Chondrocyte (in vitro differentiated cells): ENCODE data around the gene LSS. TPM values are rescaled to one million over a fixed set of nuclear protein-coding genes. Genes with fewer than 3 reads are reported as not detected.

Experiments used
- DNase-seq: peaks from one replicate; pipeline ENCODE4 v3.0.0; 2021; ENCODE audit warnings: mixed read lengths, low spot score
- H3K27ac Mint-ChIP-seq: one replicate; pipeline ENCODE4 v1.8.0; 2021; ENCODE audit warnings: mild to moderate bottlenecking, moderate library complexity, mixed read lengths; ENCODE audit not compliant: unreplicated experiment
- H3K27me3 Mint-ChIP-seq: 2 replicates; pipeline ENCODE4 v1.8.0; 2021; ENCODE audit warnings: low read depth, mixed read lengths
- H3K36me3 Mint-ChIP-seq: 2 replicates; pipeline ENCODE4 v1.8.0; 2021; ENCODE audit warnings: low read depth, mixed read lengths
- H3K4me1 Mint-ChIP-seq: 2 replicates; pipeline ENCODE4 v1.8.0; 2021; ENCODE audit warnings: low read depth, mild to moderate bottlenecking, mixed read lengths
- H3K4me3 Mint-ChIP-seq: one replicate; pipeline ENCODE4 v1.8.0; 2021; ENCODE audit warnings: mild to moderate bottlenecking, moderate library complexity, mixed read lengths; ENCODE audit not compliant: unreplicated experiment
- H3K9me3 Mint-ChIP-seq: 2 replicates; pipeline ENCODE4 v1.8.0; 2021; ENCODE audit warnings: low read depth, mixed read lengths
- total RNA-seq: library from RNA; stranded (reverse); gene quantifications from 3 replicates; pipeline ENCODE4 v1.2.1, GENCODE V29; 2021
- TF ChIP-seq, protein P1 (sequence below): fragments of 200-600 bp; sonication (generic); IDR thresholded peaks from 2 replicates; pipeline ENCODE4 v1.5.0; 2021; ENCODE audit warnings: antibody characterized with exemption, mild to moderate bottlenecking, moderate library complexity

The LSS gene
- total RNA-seq, 1 donor from 2014 or later: 107 TPM

- Mint-ChIP-seq H3K9me3 (no peaks in the 10 kb centered on the region), H3K27me3 (no peaks in the 10 kb centered on the region), H3K27ac (no peak overlapping the region), H3K4me1 (no peaks in the 10 kb centered on the region), H3K4me3 (no peak overlapping the region), H3K36me3 (no peaks in the 10 kb centered on the region)
- DNase-seq: peak; percentile 87
- TF ChIP-seq, protein P1, sequence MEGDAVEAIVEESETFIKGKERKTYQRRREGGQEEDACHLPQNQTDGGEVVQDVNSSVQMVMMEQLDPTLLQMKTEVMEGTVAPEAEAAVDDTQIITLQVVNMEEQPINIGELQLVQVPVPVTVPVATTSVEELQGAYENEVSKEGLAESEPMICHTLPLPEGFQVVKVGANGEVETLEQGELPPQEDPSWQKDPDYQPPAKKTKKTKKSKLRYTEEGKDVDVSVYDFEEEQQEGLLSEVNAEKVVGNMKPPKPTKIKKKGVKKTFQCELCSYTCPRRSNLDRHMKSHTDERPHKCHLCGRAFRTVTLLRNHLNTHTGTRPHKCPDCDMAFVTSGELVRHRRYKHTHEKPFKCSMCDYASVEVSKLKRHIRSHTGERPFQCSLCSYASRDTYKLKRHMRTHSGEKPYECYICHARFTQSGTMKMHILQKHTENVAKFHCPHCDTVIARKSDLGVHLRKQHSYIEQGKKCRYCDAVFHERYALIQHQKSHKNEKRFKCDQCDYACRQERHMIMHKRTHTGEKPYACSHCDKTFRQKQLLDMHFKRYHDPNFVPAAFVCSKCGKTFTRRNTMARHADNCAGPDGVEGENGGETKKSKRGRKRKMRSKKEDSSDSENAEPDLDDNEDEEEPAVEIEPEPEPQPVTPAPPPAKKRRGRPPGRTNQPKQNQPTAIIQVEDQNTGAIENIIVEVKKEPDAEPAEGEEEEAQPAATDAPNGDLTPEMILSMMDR: no peak
These were observed 76.3 kb downstream of the LSS start for GRCh38 chr21:46151989-46152926.

- Mint-ChIP-seq H3K36me3 (no peaks in the 10 kb centered on the region), H3K9me3 (no peaks in the 10 kb centered on the region), H3K4me3 (no peak overlapping the region), H3K4me1 (no peaks in the 10 kb centered on the region), H3K27me3 (no peaks in the 10 kb centered on the region), H3K27ac (no peak overlapping the region)
- peak; percentile 92 for DNase-seq
- TF ChIP-seq, protein P1: no peak
These were observed 77.1 kb downstream of the LSS start for GRCh38 chr21:46151261-46151988.

- no peaks in the 10 kb centered on the region for H3K27me3 Mint-ChIP-seq
- no peaks in the 10 kb centered on the region for H3K36me3 Mint-ChIP-seq
- peak; percentile 76 for DNase-seq
- no peaks in the 10 kb centered on the region for H3K4me1 Mint-ChIP-seq
- no peak overlapping the region for H3K27ac Mint-ChIP-seq
- H3K9me3 Mint-ChIP-seq: no peaks in the 10 kb centered on the region
- no peak overlapping the region for H3K4me3 Mint-ChIP-seq
- TF ChIP-seq, protein P1: no peak
These were observed 78.0 kb downstream of the LSS start for GRCh38 chr21:46150491-46151121.

DNA sequence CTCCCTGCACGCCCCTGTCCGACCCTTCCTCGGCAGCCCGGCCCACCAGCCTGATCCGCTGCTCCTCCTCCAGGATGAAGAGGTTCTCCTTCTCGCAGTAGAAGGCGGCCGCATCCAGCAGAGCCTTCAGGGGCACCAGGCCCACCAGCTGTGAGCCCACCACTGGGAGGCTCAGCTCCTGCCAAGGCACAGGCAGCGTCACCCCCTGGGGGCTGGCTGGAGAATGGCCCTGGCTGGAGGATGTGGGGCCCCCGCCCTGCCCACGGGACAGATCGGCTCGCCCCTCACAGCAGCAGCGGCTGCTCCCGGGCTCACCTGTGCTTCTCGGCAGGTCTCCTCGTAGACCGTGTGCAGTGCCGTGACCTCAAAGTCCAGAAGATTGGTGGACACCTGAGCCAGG, 78.5 kb downstream of the LSS start:
- Mint-ChIP-seq H3K27me3 (no peaks in the 10 kb centered on the region), H3K9me3 (no peaks in the 10 kb centered on the region), H3K27ac (no peak overlapping the region), H3K4me3 (no peak overlapping the region), H3K36me3 (no peaks in the 10 kb centered on the region), H3K4me1 (no peaks in the 10 kb centered on the region)
- TF ChIP-seq, protein P1: no peak
- peak; percentile 93 for DNase-seq
